Dendritic cell treated with granulocyte-macrophage colony-stimulating factor and Interleukin-4, amounts not matched to agents 40 ng/mL and 50 ng/mL, for 4 days (primary cell): Measurements from ENCODE around the gene SCFD1.
"Not testable (repeated sequence)": the region's sequence is repeated elsewhere in the genome, so short reads cannot be mapped to it uniquely, and the experiment has no call there.

ENCODE experiments used
- H3K27ac Mint-ChIP-seq: one replicate; pipeline ENCODE4 v1.8.0; 2022; ENCODE audit warnings: mild to moderate bottlenecking, mixed read lengths
- H3K27me3 Mint-ChIP-seq: one replicate; pipeline ENCODE4 v1.8.0; 2022; ENCODE audit warnings: mild to moderate bottlenecking, mixed read lengths
- H3K36me3 Mint-ChIP-seq: one replicate; pipeline ENCODE4 v1.8.0; 2022; ENCODE audit warnings: low read depth, mixed read lengths
- H3K4me1 Mint-ChIP-seq: one replicate; pipeline ENCODE4 v1.8.0; 2022; ENCODE audit warnings: low read depth, mixed read lengths
- H3K4me3 Mint-ChIP-seq: one replicate; pipeline ENCODE4 v1.8.0; 2022; ENCODE audit warnings: mild to moderate bottlenecking, moderate library complexity, mixed read lengths
- H3K9me3 Mint-ChIP-seq: one replicate; pipeline ENCODE4 v1.8.0; 2022; ENCODE audit warnings: mixed read lengths
- intact Hi-C: fragments of 100-400 bp; cut with micrococcal nuclease; formaldehyde crosslinking; loops from one replicate; pipeline ENCODE4 v1.15.0; 2022

Gene SCFD1

GRCh38 chr14:30629432-30629831, 7.3 kb downstream of the SCFD1 start:
- H3K27me3 Mint-ChIP-seq, H3K27ac Mint-ChIP-seq, H3K9me3 Mint-ChIP-seq, intact Hi-C loops, H3K4me3 Mint-ChIP-seq: not testable (repeated sequence)
- Mint-ChIP-seq H3K36me3 (peaks cover 44% of the 10 kb centered on the region), H3K4me1 (peaks cover 16% of the 10 kb centered on the region)

DNA sequence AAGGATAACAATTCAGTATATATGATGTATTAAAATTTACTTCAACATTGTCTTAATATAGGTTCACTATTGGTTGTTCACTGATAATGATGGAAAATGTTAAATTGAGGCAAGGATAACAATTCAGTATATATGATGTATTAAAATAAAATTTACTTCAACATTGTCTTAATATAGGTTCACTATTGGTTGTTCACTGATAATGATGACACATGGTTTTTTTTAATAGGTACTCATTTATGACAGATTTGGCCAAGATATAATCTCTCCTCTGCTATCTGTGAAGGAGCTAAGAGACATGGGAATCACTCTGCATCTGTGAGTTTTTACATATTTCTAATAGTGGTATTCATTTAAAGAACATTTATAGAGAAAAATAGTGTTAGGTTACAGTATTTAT, 8.1 kb downstream of the SCFD1 start:
- H3K4me3 Mint-ChIP-seq = no peak overlapping the region
- no peaks in the 10 kb centered on the region for H3K9me3 Mint-ChIP-seq
- H3K27ac Mint-ChIP-seq = no peak overlapping the region
- intact Hi-C loops = no loop called here
- H3K4me1 Mint-ChIP-seq = peaks cover 11% of the 10 kb centered on the region
- no peaks in the 10 kb centered on the region for H3K27me3 Mint-ChIP-seq
- peaks cover 46% of the 10 kb centered on the region for H3K36me3 Mint-ChIP-seq

DNA sequence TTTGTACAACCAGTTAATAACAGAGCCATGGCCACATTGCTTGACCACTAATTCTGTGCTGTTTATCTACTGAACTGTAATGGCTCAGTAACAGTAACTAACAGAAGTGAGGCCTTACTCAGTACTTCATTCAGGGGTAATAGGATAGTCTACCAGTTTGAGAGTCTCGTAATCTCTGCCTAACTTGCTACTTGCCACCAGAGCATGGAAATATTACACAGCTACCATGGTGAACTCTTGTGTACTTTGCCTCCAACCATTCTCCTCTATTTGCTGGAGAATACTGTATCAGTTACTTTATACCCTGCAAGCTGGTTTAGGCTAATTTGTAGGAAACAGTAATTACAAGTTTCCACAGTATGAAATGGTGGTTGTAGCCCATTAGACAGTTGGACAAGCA, 10.6 kb downstream of the SCFD1 start:
- Mint-ChIP-seq H3K27me3 (no peaks in the 10 kb centered on the region), H3K4me1 (peaks cover 7% of the 10 kb centered on the region), H3K36me3 (peaks cover 61% of the 10 kb centered on the region), H3K4me3 (no peak overlapping the region), H3K9me3 (no peaks in the 10 kb centered on the region), H3K27ac (no peak overlapping the region)
- intact Hi-C loops = no loop called here

- H3K27ac Mint-ChIP-seq = peak overlapping the region; percentile 61
- peaks cover 69% of the 10 kb centered on the region for H3K36me3 Mint-ChIP-seq
These were observed 16.8 kb downstream of the SCFD1 start for GRCh38 chr14:30638926-30639325.

GRCh38 chr14:30641207-30641606, 19.1 kb downstream of the SCFD1 start:
- Mint-ChIP-seq H3K9me3 (peaks cover 19% of the 10 kb centered on the region), H3K36me3 (peaks cover 73% of the 10 kb centered on the region), H3K27me3 (no peaks in the 10 kb centered on the region), H3K4me3 (no peak overlapping the region), H3K4me1 (peaks cover 9% of the 10 kb centered on the region), H3K27ac (no peak overlapping the region)
- intact Hi-C loops = no loop called here

More at GRCh38 chr14:30638926-30639325, 16.8 kb downstream of the SCFD1 start:
- intact Hi-C loops = no loop called here
- Mint-ChIP-seq H3K4me3 (no peak overlapping the region), H3K27me3 (no peaks in the 10 kb centered on the region), H3K9me3 (peaks cover under 1% of the 10 kb centered on the region), H3K4me1 (peaks cover 9% of the 10 kb centered on the region)

DNA sequence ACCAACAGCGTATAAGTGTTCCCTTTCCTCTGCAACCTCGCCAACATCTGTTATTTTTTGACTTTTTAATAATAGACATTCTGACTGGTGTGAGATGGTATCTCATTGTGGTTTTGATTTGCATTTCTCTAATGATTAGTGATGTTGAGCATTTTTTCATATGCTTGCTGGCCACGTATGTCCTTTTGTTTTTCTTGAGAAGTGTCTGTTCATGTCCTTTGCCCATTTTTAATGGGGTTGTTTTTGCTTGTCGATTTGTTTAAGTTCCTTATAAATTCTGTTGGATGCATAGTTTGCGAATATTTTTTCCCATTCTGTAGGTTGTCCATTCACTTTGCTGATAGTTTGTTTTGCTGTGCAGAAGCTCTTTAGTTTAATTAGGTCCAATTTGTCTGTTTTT, 22.3 kb downstream of the SCFD1 start:
- H3K4me1 Mint-ChIP-seq, intact Hi-C loops, H3K27ac Mint-ChIP-seq, H3K4me3 Mint-ChIP-seq, H3K27me3 Mint-ChIP-seq: not testable (repeated sequence)
- H3K9me3 Mint-ChIP-seq = peaks cover 19% of the 10 kb centered on the region
- H3K36me3 Mint-ChIP-seq = peaks cover 76% of the 10 kb centered on the region

DNA sequence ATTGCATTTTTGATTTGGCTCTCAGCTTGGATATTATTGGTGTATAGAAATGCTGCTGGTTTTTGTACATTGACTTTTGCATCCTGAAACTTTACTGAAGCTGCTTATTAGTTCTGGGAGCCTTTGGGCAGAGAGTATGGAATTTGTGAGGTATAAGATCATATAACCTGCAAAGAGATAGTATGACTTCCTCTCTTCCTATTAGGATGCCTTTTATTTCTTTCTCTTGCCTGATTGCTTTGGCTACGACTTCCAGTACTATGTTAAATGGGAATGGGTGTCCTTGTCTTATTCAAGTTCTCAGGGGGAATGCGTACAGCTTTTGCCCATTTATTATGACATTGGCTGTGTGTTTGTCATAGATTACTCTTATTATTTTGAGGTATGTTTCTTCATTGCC, 23.5 kb downstream of the SCFD1 start:
- intact Hi-C loops = no loop called here
- Mint-ChIP-seq H3K4me1 (no peaks in the 10 kb centered on the region), H3K4me3 (no peak overlapping the region), H3K9me3 (peaks cover 19% of the 10 kb centered on the region), H3K27ac (no peak overlapping the region), H3K27me3 (no peaks in the 10 kb centered on the region), H3K36me3 (peaks cover 76% of the 10 kb centered on the region)

GRCh38 chr14:30648471-30648870, 26.4 kb downstream of the SCFD1 start:
- no peak overlapping the region for H3K27ac Mint-ChIP-seq
- H3K4me3 Mint-ChIP-seq = no peak overlapping the region
- no peaks in the 10 kb centered on the region for H3K27me3 Mint-ChIP-seq
- intact Hi-C loops = no loop called here
- H3K36me3 Mint-ChIP-seq = peaks cover 70% of the 10 kb centered on the region
- H3K4me1 Mint-ChIP-seq = no peaks in the 10 kb centered on the region
- peaks cover 19% of the 10 kb centered on the region for H3K9me3 Mint-ChIP-seq

DNA sequence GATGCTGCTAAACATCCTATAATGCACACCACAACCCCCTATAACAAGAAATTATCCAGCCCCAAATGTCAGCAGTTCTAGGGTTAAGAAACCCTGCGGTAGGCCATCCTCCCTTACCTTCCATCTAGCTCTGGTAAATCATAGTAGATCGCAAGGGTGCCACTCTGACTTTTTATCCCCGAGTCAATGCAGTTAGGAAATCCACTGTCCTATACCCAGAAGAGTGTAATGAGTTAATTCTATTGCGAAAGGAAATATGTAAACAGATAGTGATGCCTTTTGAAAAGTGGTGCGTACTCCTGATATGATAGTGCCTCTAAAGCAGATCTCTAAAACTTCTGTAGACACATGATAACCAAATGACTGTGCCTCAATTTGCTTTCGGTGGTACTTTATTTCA, 29.8 kb downstream of the SCFD1 start:
- Mint-ChIP-seq H3K27ac (no peak overlapping the region), H3K9me3 (no peaks in the 10 kb centered on the region), H3K36me3 (peaks cover 36% of the 10 kb centered on the region), H3K27me3 (no peaks in the 10 kb centered on the region), H3K4me3 (no peak overlapping the region), H3K4me1 (no peaks in the 10 kb centered on the region)
- intact Hi-C loops = no loop called here

DNA sequence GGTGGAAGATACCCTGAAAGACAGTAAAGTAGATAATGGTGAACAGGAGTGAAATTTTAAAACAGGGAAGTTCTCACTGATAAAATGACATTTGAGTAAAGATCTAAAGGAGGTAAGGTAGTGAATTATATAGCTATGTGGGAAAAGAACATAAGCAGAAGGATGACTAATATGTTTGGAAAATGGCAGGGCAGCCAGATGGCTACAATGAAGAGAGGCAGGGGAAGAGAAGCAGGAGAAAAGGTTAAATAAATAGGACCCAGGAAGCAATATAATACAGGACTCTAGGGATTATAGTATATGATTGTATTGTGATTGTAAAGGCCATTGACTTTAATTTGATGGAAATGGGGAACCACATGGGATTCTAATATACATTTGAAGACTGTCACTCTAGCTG, 33.0 kb downstream of the SCFD1 start:
- Mint-ChIP-seq H3K27me3 (no peaks in the 10 kb centered on the region), H3K36me3 (peaks cover 27% of the 10 kb centered on the region), H3K4me1 (no peaks in the 10 kb centered on the region), H3K4me3 (no peak overlapping the region), H3K9me3 (no peaks in the 10 kb centered on the region), H3K27ac (no peak overlapping the region)
- intact Hi-C loops = no loop called here

- H3K4me1 Mint-ChIP-seq = no peaks in the 10 kb centered on the region
- H3K27ac Mint-ChIP-seq = no peak overlapping the region
- H3K4me3 Mint-ChIP-seq = no peak overlapping the region
- peaks cover 29% of the 10 kb centered on the region for H3K36me3 Mint-ChIP-seq
- intact Hi-C loops = loop anchor here (2.0 kb wide), 1 partner anchor 251 kb away; no protein-coding TSS in a partner anchor
- H3K27me3 Mint-ChIP-seq = no peaks in the 10 kb centered on the region
- no peaks in the 10 kb centered on the region for H3K9me3 Mint-ChIP-seq
These were observed 33.5 kb downstream of the SCFD1 start for GRCh38 chr14:30655658-30656057.

GRCh38 chr14:30656190-30656632, 34.1 kb downstream of the SCFD1 start:
- H3K27ac Mint-ChIP-seq = no peak overlapping the region
- no peaks in the 10 kb centered on the region for H3K4me1 Mint-ChIP-seq
- H3K4me3 Mint-ChIP-seq = no peak overlapping the region
- no peaks in the 10 kb centered on the region for H3K9me3 Mint-ChIP-seq
- H3K36me3 Mint-ChIP-seq = peaks cover 33% of the 10 kb centered on the region
- intact Hi-C loops = loop anchor here (2.0 kb wide), 1 partner anchor 251 kb away; no protein-coding TSS in a partner anchor
- no peaks in the 10 kb centered on the region for H3K27me3 Mint-ChIP-seq

- intact Hi-C loops = loop anchor here (2.0 kb wide), 1 partner anchor 250 kb away; no protein-coding TSS in a partner anchor
- Mint-ChIP-seq H3K36me3 (peaks cover 28% of the 10 kb centered on the region), H3K27ac (no peak overlapping the region), H3K4me3 (no peak overlapping the region), H3K9me3 (no peaks in the 10 kb centered on the region), H3K4me1 (no peaks in the 10 kb centered on the region), H3K27me3 (no peaks in the 10 kb centered on the region)
These were observed 34.9 kb downstream of the SCFD1 start for GRCh38 chr14:30657050-30657449.

DNA sequence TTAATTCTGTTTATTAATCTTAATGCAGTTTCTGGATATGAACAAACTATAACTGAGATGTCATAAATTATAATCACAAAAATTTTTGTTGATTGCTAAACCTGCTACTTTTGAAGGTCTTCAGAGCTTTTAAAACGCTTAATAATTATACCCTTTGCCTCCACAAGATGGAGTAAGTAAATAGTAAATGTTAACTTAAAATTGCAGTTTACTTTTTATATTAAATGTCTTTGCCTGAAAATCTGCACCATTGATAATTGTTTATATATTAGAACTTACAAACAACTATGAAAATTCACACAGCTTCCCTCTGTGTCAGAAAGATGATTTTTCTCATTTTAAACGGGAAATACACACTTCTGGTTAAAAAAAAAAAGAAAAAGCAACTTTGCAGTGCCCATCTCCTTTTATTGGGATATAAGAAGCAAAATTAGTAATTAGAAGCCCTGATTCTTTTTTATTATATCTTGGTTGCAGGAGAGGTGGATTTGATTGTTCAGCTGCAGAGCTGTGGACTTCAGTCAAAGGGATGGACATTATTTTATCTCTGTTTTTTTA, 35.6 kb downstream of the SCFD1 start:
- H3K4me1 Mint-ChIP-seq = no peaks in the 10 kb centered on the region
- intact Hi-C loops = loop anchor here (2.0 kb wide), 1 partner anchor 249 kb away; no protein-coding TSS in a partner anchor
- no peaks in the 10 kb centered on the region for H3K9me3 Mint-ChIP-seq
- no peak overlapping the region for H3K27ac Mint-ChIP-seq
- no peaks in the 10 kb centered on the region for H3K27me3 Mint-ChIP-seq
- peaks cover 32% of the 10 kb centered on the region for H3K36me3 Mint-ChIP-seq
- H3K4me3 Mint-ChIP-seq = no peak overlapping the region

DNA sequence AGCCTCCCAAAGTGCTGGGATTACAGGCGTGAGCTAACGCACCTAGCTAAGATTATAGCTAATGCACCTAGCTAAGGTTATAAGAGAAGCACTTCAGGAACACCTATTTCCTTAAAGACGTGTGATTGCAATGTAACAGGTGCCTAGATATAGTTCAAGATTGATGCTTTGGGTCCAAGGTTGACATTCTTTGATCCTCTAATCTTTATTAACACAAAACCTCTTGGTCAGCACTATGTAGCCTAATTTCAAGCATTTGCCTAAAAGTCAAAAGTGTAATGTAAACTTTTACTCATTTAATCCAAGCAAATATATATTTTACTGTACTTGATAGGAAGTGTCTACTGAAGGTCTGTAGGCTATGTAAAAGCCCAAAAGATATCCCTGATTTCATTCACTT, 36.5 kb downstream of the SCFD1 start:
- no peak overlapping the region for H3K27ac Mint-ChIP-seq
- no peaks in the 10 kb centered on the region for H3K9me3 Mint-ChIP-seq
- no peaks in the 10 kb centered on the region for H3K4me1 Mint-ChIP-seq
- H3K4me3 Mint-ChIP-seq = no peak overlapping the region
- intact Hi-C loops = no loop called here
- H3K27me3 Mint-ChIP-seq = no peaks in the 10 kb centered on the region
- H3K36me3 Mint-ChIP-seq = peaks cover 40% of the 10 kb centered on the region
